GM19099 (cell line): ENCODE measurements around the gene KRTAP13-1.

ENCODE experiments used
- POLR2A ChIP-seq: IDR thresholded peaks from 3 replicates; pipeline ENCODE4 v1.6.1; 2011; ENCODE audit warnings: low read depth; ENCODE audit not compliant: insufficient read length; ENCODE audit errors: extremely low read depth

The KRTAP13-1 gene, protein sequence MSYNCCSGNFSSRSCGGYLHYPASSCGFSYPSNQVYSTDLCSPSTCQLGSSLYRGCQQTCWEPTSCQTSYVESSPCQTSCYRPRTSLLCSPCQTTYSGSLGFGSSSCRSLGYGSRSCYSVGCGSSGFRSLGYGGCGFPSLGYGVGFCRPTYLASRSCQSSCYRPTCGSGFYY

DNA sequence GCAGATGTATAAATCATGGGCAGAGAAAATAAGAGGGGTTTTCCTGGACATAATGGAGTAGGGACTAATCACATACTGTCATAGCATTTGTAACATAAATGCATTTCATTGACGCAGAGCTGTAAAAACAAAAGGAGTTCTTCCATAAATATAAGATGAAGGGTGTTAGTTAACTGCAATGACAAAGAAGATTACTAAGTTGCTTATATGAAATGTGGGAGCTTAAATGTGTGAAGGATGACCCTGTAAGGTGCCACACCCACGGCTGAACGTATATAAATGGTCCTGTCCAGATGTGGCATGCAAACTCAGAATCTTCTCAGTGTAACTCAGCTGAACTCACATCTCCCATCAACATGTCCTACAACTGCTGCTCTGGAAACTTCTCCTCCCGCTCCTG is at the start of gene KRTAP13-1:
Gene KRTAP13-1, plus strand, starts transcription at position 301 of the 400 bp plus-strand sequence. Its CDS starts 56 bp downstream, at position 357.
- no peak for TF ChIP-seq POLR2A

DNA sequence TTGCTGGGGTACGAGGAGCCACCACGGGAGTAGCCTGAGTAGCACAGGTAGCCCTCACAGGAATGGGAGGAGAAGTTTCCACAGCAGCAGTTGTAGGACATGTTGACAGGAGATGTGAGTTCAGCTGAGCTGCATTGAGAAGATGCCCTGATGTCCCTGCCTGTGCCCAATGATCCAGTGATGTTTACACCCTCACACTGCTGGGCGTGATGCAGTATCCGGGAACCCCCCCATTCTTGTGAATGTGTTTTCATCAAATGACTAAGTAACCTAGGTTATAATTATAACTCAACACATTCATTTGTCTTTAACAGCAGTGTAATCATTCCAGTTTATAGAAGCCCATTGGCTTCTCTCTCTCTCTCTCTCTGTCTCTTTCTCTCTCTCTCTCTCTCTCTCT is 47.3 kb upstream of the KRTAP13-1 start, which contains the start of gene KRTAP23-1:
Gene KRTAP23-1, minus strand, starts transcription at position 101 of the 400 bp plus-strand sequence. Its CDS starts 0 bp downstream, at position 101.
- no peak for TF ChIP-seq POLR2A

DNA sequence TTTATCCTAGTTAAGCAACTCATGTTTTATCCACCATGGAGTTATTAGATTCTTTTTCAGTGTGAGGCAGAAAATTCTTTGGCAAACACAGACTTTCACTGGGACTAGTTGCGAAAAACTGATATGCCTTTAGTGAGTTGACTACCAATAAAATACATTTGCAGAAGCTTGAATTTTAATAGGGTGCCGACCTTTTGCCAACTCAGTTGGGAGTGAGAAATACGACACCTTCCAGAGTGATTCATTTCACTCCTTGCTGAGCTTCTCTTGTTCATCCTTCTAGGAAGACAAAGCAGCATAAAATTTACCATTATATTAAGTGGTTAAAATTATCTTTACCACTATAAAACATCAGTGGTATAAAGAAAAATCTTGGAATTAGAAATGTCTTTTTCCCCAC is 46.3 kb upstream of the KRTAP13-1 start:
- no peak for TF ChIP-seq POLR2A

DNA sequence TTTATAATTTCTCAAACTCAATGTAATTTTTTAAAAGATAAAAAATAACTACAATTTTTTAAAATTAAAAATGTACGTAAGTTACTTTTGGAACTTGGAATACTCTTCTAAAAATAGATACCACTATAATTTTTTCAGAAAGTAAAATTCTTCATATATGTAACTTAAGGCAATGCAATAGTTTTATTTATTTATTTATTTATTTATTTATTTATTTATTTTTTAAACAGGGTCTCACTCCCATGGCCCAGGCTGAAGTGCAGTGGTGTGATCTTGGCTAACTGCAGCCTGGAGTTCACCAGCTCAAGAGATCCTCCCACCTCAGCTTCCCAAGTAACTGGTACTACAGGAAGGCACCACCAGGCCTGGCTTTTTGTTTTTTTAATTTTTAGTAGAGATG is 44.3 kb upstream of the KRTAP13-1 start:
- no peak for TF ChIP-seq POLR2A

DNA sequence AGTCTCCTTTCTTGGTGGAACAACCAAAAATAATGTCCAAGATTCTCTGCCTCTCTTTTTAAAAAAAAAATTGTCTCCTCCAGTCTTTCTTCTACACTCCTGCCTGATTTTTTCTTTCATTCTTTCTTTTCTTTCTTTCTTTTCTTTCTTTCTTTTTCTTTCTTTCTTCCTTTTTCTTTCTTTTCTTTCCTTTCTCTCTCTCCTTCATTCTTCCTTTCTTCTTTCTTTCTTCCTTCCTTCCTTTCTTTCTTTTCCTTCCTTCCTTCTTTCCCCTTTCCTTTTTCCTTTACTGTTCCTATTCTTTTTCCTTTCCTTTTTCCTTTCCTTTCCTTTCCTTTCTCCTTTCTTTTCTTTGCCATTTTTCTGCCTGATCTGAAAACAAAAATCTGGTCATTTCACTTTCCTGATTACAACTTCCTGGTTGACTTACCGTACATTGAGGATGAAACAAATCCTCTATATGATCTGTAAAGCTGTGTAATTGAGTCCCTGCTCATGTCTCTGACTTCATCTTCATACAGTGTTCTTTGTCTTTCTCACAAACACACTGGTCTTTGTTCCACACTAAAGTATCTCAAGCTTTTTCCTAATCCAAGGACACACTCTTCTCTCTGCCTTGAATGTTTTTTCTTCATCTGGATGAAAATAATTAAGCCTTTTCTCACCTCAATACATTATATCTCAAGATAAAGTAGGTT is 41.4 kb upstream of the KRTAP13-1 start:
- TF ChIP-seq POLR2A: no peak

DNA sequence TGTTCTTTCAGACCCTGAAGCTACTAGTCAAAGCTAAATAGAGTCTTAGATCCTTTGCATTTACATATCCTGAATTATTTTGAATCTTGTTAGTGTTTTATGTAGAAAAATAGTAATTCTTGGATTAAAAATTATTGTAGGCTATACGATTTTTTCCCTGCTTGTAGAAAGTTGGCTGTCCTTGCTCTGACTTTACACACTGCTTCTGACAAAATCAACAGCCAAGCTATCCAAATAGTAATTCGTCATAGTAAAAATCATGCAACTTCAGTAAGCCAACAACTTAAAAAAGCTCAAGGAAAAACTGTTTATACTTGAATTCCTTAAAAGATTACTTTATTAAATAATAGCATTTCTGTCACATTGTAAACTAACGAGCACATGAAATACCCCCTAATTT is 39.9 kb upstream of the KRTAP13-1 start:
- no peak for TF ChIP-seq POLR2A

DNA sequence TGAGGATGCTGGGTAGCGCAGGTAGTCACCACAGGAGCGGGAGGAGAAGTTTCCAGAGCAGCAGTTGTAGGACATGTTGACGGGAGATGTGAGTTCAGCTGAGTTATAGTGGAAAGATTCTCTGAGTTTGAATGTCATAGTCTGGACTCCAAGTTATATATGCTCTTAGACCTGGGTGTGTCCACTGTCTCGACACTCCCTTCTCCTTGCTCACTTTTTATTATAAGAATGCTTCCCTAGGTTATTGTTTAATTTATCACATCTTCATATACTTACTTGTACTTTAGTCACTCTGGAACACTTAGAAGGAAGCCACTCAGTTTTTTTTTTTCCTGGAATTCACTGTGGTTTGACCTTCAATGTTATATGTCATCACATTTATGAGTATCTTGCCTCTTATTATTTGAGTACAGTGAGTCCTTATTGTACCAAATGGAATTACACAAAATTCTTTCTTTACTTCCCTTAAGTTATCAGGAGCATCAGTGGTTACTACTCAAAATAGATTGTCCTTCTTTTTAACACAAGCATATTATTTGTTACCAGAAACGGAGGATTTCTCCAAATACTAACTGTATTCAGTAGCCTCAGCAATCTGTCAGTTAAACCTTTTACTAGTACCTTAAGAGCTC is 23.6 kb upstream of the KRTAP13-1 start, which contains the start of gene KRTAP13-2:
Gene KRTAP13-2, minus strand, starts transcription at position 133 of the 632 bp plus-strand sequence. Its CDS starts 58 bp downstream, at position 75.
- TF ChIP-seq POLR2A: no peak

DNA sequence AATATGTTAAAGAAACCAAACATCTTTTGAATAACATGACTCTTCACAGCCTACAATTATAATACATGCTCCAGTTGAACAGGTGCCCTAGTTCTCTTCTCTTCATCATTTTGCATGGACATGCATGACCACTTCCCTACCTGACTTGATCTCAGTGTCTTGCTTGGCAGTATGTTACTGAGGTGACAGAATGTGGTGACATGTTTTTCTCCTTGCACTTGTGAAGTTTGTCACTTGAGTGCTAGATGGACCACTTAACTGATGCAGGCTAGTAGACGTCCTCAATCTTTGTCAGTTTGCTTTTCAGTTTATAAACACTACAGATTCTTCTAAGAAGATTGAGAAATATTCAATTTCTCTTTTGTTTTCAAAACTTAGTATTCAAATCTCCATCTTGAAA is 13.6 kb upstream of the KRTAP13-1 start:
- TF ChIP-seq POLR2A: no peak

DNA sequence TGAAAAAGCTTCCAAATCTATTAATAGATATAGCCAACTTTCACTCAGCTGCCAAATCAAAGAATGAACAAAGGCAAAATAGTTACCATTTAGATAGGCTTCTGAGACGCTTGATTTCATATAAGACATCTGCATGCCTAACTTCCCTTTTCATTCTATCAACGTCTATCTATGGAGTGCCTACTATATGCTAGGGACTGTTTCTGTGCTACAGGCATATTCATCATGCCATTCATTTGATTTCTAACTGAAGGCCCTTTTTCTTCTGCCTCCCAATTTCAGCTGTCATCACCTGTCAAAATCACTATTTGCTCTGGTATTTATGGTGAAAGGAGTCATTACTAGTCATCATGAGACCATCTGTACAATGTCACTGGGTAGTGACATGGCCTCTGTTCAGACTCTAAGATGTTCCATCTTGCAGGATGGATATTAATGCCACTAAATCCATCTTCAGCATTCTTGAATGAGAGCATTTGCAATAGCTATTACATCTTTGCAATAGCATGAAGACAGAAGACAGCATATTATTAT is 4.3 kb upstream of the KRTAP13-1 start:
- TF ChIP-seq POLR2A: no peak

DNA sequence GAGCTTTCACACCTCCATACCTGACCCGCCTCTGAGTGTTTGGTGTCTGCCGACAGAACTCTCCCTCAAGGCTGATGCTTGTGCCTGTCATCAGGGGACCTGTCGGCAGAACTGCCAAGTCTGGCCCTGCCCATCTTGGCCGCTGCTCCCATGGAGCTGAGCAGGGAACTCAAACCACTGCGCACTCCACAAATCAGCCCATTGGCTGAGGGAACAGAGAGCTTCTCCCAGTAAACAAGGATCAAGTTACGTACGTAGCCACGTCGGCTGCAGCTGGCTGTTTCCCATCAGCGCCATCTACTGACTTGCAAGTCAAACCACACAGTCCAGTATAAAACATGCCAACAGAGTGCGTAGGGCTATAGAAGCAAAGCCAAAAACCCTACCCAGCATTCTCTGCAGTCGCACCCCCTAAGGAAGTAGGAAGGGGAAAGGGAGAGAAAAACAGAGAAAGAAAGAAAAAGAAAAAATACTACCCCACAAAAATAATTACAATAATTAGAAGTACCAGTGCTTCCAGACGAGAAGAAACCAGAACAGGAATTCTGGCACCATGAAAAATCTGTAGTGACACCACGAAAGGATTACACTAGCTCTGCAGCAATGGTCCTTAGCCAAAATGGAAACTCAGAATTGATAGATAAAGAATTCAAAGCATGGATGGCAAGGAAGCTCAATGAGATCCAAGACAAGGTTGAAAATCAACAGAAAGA is 13.1 kb downstream of the KRTAP13-1 start:
- no peak for TF ChIP-seq POLR2A

DNA sequence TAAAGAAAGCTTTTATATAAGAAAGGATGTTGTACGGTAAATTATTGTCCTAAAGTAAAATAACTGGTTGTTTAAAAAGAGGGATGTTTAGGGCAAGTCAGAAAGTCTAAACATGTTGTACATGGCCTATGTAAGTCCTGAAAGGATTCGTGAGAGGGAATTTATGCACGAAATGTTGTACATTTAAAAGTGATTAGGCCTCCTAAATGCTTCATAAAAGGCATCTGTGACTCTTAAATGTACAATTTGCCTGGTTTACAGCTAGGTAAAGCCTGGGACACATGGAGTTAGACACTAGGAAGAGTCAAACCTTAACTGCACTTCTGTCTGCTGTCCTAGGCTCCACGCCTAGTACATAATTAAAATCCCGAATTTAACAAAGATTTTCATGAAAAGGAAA is 20.2 kb downstream of the KRTAP13-1 start:
- no peak for TF ChIP-seq POLR2A

DNA sequence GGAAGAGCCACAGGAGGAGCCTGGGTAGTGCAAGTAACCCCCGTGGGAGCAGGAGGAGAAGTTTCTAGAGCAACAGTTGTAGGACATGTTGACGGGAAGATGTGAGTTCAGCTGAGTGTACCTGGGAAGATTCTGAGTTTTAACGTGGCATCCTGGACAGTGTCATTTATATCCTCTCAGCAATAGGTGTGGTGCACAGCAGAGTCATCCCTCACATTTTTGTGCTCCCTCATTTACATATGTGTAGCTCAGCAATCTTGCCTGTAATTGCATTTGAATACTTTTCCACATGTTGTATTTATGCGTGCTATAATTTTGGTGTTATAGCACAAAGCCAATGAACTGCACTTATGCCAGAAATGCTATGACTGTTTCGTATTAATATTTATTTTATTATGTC is 30.0 kb downstream of the KRTAP13-1 start, which contains the start of gene KRTAP13-3:
Gene KRTAP13-3, minus strand, starts transcription at position 101 of the 400 bp plus-strand sequence. Its CDS starts 14 bp downstream, at position 87.
- TF ChIP-seq POLR2A: no peak

DNA sequence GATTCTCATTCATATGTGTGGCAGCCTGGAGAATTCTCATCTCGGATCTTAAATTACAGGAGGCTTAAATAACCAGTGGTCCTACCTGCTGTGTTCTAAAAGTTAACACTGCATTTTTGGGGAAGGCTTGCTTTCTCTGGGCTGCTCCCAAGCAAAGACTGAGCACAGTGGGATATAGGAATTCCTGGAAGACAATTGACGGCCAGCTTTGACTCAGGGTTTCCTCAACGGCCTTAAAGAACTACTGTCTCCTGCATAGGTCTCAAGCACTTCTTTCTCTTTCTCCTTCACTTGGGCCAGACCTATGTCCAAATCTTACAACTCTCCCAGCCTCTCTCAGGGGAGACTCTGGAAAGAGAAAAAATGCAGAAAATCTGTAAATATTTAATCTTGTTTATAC is 30.9 kb downstream of the KRTAP13-1 start:
- TF ChIP-seq POLR2A: no peak

DNA sequence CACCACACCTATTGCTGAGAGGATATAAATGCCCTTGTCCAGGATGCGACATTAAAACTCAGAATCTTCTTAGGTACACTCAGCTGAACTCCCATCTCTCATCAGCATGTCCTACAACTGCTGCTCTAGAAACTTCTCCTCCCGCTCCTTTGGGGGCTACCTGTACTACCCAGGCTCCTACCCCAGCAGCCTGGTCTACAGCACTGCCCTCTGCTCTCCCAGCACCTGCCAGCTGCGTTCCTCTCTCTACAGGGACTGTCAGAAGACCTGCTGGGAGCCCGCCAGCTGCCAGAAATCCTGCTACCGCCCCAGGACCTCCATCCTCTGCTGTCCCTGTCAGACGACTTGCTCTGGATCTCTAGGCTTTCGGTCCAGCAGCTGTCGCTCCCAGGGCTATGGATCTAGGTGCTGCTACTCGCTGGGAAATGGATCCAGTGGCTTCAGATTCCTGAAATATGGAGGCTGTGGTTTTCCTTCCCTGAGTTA is 34.4 kb downstream of the KRTAP13-1 start, which contains the start of gene KRTAP13-4:
Gene KRTAP13-4, plus strand, starts transcription at position 51 of the 486 bp plus-strand sequence. Its CDS starts 56 bp downstream, at position 107.
- no peak for TF ChIP-seq POLR2A
